Hematopoietic multipotent progenitor cell treated with erythropoietin and hydrocortisone succinate and interleukin-3 and kit ligand, for 8 days (in vitro differentiated cells): ENCODE data around the gene SHMT2.

Source experiments
- DNase-seq: peaks from one replicate; pipeline ENCODE4 v3.0.0-alpha.2; 2015

The SHMT2 gene

DNA sequence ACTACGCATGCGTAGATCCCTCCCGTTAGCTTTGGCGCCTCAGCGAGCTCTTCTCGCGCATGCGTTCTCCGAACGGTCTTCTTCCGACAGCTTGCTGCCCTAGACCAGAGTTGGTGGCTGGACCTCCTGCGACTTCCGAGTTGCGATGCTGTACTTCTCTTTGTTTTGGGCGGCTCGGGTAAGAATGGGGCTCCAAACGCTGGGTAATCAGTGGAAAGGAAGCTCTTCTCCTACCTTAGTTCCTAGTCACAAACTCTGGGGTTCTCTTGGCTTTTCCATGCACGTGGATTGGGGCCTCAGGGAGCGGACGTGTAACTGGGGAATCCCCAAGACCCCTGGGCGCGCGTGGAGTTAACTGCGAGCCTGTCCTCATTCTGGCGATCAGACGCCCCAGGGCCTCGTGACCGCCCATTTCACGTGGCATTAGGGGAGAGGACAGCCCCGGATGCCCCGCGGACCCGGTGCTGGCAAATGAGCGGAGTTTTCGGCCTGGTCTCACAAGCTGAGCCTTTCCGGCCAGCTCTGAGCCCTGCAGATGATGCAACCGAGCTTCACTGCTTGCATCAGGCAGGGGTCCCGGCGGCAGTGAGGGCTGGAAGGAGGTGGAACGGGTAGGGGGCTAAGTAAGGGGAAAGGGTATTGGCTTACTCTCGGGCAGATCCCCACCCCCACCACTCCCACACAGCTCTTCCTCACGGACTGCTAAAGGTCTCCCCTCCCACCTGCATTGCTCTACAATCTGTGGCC is at the start of gene SHMT2:
Gene SHMT2 (plus strand): TSS at position 78 of the 747 bp plus-strand sequence. CDS start 68 bp downstream, at position 146.
- peak; percentile 98 for DNase-seq

DNA sequence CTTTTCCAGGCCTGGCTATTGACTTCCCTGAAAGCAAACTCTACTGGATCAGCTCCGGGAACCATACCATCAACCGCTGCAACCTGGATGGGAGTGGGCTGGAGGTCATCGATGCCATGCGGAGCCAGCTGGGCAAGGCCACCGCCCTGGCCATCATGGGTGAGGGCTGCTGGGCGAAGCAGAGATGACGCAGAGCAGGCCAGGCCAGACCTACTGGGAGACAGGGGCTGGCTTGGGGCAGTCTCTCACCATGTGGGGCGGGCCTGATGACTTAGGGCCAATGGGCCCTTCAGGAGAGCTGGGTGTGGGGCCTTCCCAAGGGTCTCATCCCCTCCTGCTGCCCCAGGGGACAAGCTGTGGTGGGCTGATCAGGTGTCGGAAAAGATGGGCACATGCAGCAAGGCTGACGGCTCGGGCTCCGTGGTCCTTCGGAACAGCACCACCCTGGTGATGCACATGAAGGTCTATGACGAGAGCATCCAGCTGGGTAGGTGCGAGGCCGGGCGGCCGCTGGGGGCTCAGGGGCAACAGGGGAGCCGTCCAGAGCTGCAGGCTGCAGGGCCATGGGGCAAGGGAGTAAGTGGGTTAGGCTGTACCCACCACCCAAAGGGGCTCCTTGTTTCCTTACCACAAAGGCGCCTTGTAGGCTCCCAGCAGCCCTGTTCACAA is 49.1 kb upstream of the SHMT2 start:
- no peak for DNase-seq

DNA sequence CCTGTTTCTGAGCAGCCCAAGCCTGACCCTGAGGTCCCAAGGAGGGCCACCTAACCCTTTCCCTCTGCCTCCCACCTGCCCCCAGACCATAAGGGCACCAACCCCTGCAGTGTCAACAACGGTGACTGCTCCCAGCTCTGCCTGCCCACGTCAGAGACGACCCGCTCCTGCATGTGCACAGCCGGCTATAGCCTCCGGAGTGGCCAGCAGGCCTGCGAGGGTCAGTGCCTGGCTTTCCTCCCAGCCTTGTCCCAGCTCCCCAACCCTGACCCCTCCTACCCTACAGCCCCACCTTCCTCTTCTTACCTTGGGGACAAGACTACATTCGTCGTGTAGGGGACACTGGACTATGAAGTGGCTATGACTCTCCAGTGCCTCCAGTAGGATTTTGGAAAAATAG is 48.4 kb upstream of the SHMT2 start:
- DNase-seq: no peak

DNA sequence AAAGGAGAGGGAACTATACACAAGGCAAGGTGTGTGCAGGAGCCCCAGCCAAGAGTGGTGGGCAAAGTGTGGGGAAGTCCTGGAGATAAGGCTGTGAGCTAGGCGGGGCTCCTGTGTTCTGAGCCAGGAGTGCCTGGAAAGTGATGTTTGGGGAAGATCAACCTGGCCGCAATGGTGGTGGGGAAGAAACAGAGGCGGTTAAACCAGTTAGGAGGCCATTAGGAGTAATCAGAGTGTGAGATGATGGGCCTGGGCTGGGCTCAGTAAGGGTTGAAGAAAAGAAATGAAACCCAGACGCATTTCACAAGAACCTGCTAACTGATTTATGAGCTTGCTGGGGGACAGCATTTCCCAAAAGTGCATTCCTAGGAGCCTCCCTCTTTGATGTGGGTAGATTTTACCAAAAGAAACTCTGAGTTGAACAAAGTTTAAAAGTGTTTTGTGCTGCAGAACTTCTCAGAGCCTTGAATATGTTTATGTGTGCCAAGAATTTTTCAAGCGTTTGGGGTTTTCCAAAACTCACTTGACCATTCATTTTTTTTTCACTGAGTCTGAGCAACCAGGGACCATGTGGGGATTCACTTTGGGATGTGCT is 47.9 kb upstream of the SHMT2 start:
- DNase-seq: no peak

DNA sequence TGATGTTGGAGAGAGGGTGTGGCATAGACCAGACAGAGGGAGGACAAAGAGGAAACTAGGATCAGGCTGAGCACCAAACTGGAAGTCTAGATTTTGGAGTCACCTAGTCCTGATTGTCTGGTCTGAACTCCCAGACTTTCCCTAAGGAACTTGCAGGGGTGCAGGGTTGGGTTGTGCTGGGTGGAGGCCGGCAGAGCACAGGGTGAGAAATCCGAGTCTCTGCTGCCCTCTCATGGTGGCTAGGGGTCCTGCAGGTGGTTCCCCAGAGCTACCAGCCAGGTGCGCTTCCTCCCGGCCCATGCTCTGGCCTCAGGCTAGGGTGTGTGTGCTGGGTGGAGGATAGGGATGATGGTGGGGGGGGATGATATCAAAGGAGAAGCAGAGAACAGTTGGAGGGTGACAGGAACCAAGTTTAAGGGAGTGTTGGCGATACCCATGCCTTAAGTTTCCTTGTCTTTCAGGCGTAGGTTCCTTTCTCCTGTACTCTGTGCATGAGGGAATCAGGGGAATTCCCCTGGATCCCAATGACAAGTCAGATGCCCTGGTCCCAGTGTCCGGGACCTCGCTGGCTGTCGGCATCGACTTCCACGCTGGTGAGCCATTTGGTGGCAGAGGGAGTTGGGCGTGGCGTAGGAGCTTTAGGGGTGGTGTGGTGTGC is 46.5 kb upstream of the SHMT2 start:
- peak; percentile 75 for DNase-seq

DNA sequence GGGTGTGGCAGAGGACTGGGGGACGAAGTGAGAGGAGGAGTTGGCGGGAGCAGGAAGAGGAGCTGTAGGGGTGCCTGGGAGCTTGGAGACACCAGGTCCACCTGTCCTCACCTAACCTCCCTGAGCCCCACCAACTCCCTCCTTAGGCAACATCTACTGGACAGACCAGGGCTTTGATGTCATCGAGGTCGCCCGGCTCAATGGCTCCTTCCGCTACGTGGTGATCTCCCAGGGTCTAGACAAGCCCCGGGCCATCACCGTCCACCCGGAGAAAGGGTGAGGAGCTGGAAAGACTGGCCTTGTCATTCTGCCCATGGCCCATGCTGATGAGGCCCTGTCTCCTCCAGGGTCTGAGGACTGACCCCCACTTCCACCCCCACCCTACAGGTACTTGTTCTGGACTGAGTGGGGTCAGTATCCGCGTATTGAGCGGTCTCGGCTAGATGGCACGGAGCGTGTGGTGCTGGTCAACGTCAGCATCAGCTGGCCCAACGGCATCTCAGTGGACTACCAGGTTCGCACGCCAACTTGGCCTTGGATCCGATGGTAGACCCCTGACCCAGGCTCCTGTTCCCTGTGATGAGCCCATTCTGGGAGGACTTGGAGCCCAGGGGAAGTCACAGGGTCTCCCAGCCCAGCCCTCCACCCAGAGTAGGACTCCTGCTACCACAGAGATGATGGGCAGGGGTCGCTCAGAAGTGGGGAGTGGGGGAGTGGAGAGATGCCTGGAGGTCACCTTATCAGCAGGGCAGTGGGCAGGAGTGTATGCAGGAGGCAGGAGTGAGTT is 45.4 kb upstream of the SHMT2 start:
- no peak for DNase-seq

DNA sequence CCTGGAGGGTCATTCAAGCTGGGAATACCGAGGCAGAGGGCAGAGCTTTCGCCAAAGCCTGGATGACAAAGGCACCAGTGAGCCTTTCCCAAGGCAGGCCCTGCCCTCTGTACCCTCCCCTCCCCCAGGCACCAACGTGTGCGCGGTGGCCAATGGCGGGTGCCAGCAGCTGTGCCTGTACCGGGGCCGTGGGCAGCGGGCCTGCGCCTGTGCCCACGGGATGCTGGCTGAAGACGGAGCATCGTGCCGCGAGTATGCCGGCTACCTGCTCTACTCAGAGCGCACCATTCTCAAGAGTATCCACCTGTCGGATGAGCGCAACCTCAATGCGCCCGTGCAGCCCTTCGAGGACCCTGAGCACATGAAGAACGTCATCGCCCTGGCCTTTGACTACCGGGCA is 44.1 kb upstream of the SHMT2 start:
- DNase-seq: no peak

DNA sequence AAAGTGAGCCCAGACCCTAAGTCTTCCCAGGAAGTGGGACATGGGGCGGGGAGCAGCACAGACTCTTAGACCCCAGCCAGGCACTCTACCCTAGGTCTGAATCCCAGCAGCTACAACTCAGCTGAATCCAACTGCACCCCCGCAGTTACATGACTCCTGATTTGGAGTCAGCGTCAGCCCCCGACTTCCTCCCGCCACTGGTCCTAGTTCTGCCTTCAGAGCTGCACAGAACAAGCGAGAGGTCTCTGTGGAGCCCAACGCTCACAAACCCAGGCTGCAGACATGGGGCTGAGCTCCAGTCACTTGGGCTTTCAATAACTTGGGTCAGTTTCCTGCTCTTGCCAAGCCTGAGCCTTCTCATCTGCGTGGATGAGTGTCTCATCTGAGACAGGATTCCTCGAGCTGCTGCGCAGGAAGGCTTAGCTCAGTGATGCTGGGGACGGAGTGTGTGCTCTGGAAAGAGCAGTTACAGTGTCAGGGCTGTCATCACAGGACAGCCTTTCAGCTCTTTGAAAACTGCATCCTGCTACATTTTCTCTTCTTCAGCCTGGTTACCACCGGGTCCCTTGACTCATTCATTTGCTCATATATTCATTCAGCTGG is 43.5 kb upstream of the SHMT2 start:
- DNase-seq: no peak

DNA sequence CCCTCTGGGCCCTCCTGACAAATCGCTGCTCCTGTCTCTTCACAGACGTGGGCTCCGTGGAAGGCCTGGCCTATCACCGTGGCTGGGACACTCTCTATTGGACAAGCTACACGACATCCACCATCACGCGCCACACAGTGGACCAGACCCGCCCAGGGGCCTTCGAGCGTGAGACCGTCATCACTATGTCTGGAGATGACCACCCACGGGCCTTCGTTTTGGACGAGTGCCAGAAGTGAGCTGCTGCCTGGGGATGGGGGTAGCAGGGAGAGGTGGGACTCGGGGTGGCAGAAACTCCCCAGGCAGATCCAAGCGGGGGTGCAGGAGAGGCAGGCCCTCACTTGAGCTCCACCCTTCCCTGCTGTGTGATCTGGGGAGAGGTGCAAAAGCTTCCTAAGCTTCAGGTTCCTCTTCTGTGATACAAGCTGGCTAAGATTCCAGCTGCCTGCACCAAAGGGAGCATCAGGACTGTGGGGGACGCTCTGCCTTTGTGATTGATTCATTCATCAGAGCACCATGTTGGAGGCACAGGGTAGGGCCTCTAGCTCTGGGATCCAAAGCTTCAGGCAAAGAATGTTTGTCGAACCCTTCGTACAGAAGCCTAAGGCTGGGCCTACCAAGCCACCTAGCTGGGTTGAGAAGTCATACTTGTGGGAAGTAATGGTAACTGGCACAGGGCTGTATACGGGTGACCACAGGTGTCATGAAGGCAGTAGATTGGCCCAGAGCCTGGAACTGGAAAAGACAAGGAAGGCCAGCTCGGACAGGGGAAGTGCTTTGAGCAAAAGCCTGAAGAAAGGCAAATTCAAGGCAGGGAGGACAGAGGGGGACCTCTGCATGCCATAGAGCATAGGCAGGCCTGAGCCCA is 42.1 kb upstream of the SHMT2 start:
- DNase-seq: no peak

DNA sequence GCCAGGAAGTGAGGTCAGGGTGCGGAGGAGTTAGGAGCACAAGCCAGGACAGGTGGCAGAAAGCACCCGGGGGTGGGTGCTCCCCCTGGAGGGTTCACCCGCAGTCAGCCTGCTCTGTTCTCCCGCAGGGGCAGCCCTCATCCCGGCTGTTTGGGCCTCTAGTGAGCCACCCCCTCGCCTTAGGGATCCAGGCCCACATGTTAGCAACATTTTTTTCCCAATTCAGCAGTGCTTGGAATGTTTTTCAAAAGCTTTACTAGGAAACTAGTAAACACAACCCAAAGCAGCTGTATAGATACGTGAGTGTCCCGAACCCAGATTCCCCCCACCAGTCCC is 41.5 kb upstream of the SHMT2 start:
- no peak for DNase-seq

DNA sequence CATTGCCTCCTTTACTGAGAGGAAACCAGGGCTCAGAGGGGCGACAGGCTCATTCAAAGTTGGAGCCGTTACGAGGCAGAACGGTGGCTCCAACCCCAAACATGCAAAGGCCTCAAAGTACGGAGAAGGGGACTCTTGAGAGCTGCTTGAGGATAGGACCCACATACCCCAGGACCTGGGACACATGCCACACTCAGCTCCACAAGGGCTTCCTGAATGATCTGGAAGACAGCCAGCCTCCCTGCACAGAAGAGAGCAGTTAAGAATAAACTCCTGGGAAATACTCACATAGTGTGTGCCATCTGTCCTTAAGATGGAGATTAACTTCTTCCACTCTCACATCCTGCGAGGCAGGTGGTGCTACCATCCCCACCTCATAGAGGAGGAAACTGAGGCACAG is 39.5 kb upstream of the SHMT2 start:
- DNase-seq: no peak

DNA sequence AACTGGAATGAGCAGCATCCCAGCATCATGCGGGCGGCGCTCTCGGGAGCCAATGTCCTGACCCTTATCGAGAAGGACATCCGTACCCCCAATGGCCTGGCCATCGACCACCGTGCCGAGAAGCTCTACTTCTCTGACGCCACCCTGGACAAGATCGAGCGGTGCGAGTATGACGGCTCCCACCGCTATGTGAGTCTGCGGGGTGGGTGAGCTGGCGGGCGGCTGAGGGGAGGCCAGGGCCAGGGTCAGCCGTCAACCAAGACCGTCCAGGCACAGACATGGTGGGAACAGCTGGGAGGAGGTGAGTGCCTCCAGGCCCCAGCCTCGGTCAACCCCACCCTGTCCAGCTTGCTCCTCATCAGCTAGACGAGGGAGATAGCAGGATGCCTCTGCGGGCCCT is 38.7 kb upstream of the SHMT2 start:
- no peak for DNase-seq

DNA sequence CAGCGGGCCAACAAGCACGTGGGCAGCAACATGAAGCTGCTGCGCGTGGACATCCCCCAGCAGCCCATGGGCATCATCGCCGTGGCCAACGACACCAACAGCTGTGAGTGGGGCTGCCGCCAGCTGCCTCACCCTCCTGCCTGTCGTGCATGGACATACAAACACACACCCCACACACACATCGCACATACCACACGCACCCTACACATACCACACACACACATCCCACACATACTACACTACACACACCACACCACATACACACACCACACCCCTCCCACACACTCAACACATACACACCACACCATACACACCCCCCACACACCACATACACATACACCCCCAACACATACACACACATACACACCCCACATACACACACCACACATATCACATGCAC is 38.1 kb upstream of the SHMT2 start:
- no peak for DNase-seq

DNA sequence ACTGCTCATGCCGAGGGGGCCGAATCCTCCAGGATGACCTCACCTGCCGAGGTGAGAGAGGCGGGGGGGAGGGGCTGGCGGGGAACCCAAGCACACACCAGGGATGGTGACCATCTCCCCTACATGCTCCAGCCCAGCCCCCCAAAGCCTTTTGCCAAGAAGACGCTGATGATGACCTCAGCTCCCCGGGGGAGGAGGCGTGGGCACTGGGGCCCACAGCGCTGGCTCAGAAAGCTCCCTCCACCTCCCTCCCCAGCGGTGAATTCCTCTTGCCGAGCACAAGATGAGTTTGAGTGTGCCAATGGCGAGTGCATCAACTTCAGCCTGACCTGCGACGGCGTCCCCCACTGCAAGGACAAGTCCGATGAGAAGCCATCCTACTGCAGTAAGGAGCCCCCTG is 36.6 kb upstream of the SHMT2 start:
- DNase-seq: no peak

DNA sequence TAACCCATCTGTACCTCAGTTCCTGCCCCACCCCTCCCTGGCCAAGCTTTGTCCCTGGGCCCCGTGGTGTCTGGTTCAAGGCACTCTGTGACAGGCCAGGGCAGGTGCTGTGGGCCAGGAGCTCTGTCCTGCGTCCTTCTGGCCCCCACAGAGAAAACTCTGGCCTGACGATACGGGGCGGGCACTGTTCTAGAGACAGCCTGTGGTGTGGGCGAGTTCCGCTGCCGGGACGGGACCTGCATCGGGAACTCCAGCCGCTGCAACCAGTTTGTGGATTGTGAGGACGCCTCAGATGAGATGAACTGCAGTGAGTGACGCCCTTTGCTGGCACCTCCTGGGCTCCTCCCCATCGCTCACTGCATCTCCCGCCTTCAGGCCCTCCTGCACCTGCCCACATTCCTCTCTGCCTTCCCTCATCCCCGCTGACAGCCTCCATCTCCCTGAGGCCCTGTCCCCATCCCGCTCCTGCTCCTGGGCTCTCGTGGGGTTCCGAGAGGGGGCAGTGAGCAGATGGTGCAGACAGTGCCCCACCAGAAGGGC is 35.7 kb upstream of the SHMT2 start:
- DNase-seq: no peak

DNA sequence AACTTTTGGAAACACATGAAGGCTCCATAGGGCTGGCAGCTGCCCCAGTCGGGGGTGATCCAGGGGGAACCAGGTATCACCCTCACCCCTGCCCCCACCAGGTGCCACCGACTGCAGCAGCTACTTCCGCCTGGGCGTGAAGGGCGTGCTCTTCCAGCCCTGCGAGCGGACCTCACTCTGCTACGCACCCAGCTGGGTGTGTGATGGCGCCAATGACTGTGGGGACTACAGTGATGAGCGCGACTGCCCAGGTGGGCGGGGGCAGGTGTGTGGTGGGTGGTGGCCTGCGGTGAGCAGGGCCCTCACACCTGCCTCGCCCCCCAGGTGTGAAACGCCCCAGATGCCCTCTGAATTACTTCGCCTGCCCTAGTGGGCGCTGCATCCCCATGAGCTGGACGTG is 35.3 kb upstream of the SHMT2 start:
- DNase-seq: no peak

DNA sequence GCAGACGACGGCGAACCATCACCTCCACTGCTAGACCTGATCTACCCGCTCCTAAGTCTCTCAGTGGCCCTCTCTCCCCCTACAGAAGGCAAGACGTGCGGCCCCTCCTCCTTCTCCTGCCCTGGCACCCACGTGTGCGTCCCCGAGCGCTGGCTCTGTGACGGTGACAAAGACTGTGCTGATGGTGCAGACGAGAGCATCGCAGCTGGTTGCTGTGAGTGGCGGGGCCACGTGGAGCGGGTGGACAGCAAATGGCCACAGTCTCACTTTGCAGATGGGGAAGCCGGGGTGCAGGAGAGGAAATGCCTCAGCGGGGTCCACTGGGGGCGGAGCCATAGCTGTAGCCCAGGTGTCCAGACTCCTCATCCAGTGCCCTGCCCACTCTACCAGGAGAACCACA is 34.3 kb upstream of the SHMT2 start:
- no peak for DNase-seq

DNA sequence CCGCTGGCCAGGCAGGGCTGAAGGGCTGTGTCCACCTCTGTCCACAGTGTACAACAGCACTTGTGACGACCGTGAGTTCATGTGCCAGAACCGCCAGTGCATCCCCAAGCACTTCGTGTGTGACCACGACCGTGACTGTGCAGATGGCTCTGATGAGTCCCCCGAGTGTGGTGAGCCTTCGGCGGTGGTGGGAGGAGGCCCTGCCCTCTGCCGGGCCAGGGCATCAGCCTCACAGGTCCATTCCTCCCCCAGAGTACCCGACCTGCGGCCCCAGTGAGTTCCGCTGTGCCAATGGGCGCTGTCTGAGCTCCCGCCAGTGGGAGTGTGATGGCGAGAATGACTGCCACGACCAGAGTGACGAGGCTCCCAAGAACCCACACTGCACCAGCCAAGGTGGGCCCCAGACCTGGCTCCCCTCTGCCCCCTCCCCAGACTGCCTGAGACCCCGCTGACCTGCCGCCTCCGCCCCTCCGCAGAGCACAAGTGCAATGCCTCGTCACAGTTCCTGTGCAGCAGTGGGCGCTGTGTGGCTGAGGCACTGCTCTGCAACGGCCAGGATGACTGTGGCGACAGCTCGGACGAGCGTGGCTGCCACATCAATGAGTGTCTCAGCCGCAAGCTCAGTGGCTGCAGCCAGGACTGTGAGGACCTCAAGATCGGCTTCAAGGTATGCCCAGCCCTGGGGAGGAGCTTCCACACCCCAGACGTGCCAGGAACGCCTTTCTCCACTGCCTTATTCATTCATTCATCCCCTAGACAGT is 33.7 kb upstream of the SHMT2 start:
- DNase-seq: no peak

DNA sequence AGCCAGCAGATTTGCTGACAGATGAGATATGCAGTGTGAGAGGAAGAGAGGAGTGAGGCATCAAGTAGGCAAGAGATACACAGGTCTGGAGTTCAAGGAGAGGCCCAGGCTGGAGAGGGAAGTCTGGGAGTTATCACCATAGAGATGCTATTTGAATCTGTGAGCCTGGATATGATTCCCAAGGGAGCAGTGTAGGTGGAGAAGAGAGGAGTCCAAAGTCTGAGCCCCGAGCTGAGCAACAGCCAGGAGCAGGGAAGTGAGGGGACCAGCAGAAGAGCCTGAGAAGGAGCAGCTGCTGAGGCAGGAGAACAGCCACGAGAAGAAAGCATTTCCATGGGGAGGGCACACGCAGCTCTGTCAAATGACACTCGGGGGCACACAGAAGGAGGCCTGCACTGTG is 33.1 kb upstream of the SHMT2 start:
- no peak for DNase-seq

DNA sequence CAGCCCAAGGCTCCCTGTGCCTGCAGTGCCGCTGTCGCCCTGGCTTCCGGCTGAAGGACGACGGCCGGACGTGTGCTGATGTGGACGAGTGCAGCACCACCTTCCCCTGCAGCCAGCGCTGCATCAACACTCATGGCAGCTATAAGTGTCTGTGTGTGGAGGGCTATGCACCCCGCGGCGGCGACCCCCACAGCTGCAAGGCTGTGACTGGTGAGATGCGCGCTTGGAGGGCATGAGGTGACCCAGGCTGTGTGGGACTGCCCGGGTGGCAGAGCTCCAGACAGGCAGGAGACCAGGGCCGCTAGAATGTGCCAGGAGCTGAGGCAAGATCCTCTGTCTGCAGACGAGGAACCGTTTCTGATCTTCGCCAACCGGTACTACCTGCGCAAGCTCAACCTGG is 32.6 kb upstream of the SHMT2 start:
- DNase-seq: no peak

DNA sequence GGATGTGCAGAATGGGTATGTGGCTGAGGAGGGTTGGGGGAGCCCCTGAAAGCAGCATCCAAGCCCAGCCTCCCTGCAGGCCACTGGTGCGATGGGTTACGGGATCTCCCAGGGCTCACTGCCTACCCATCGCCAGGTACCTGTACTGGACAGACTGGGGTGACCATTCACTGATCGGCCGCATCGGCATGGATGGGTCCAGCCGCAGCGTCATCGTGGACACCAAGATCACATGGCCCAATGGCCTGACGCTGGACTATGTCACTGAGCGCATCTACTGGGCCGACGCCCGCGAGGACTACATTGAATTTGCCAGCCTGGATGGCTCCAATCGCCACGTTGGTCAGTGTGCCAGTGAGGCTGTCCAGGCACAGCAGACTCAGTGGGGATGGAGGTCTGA is 31.2 kb upstream of the SHMT2 start:
- no peak for DNase-seq
